GM18508 (cell line): ENCODE results near the gene WIPF1.
"Not testable (repeated sequence)": the region's sequence is repeated elsewhere in the genome, so short reads cannot be mapped to it uniquely, and the experiment has no call there.

Source experiments
- ATAC-seq: cut with Tn5 transposase; IDR thresholded peaks from one replicate; pipeline ENCODE4 v1.9.1; 2021; ENCODE audit warnings: moderate number of reproducible peaks; ENCODE audit not compliant: insufficient read depth, unreplicated experiment

The WIPF1 gene

DNA sequence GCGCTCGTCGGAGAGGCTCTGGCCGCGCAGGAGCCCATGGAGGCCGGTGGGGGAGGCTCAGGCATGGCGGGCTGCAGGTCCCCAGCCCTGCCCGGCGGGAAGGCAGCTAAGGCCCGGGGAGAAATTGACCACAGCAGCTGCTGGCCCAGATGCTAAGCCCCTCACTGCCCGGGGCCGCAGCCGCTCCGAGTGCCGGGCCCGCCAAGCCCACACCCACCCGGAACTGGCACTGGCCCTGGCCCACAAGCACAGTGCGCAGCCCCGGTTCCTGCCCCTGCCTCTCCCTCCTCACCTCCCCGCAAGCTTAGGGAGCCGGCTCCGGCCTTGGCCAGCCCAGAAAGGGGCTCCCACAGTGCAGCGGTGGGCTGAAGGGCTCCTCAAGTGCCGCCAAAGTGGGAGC is 49.0 kb downstream of the WIPF1 start:
- not testable (repeated sequence) for ATAC-seq

DNA sequence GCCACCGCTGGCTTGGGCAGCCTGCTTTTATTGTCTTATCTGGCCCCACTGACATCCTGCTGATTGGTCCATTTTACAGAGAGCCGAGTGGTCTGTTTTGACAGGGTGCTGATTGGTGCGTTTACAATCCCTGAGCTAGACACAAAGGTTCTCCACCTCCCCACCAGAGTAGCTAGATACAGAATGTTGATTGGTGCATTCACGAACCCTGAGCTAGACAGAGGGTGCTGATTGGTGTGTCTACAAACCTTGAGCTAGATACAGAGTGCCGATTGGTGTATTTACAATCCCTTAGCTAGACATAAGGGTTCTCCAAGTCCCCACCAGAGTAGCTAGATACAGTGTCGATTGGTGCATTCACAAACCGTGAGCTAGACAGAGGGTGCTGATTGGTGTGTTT is 49.6 kb downstream of the WIPF1 start:
- ATAC-seq = not testable (repeated sequence)

DNA sequence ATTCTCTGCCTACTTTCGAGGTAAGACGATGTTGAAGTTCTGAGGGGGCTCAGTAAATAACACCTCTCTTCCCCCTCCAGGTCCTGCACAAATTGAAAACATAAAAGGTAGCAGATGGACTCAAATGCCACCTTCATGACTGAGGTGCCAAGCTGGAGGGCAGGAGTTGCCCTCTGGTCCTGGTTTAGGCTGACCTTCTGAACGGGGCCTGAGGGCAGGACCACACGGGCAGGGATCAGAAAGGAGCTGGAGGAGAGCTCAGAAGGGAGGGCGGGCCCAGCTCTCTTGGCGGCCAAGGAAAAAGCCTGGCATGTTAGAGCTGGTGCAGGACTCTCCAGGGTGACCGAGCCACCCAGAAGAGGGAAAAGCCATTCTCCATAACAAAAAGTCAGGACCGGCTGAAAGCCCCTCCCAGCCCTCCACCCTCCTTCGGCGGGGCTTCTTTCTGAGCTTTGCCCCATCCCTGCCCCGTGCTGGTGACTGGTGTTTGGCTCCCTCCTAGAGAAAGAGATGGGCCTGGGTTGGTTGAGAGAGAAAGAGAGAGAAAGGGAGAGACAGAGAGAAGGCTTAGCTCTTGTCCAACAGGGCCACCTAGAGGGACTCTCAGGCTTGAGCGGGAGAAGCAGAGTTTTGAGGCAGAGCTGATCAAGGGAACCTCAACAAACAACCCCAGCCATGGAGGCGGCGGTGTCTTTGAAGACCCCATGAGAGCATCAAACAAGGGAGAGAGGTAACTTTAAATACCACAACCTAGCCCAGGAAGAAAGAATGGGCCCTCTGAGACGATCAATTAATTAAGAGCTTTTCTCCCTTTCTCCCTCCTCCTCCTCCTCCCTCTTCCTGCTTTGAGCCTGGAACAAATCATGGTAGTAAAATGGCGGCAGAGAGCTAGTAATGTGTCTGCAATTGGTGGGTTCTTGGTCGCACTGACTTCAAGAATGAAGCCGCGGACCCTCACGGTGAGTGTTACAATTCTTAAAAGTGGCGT is 50.8 kb downstream of the WIPF1 start:
- no peak for ATAC-seq

DNA sequence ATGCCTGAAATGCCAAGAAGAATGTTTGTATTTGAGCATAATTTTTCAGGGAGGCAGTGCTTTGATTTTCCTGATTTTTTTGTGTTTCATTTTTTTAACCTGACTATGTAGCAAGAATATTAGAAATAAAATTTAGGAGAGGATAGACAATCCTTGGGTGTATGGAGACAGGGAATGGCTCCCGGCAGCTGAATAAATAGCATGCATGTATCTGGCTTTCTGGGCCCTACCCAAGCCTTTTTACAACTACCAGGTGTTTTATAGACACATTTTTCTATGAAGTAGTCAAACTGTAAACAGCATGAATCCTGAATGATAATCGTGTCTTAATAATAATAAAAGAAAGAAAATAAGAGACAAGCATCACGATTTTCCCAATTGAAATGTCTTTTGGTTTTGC is 52.4 kb downstream of the WIPF1 start:
- no peak for ATAC-seq

- no peak for ATAC-seq
Observed at GRCh38 chr2:174544802-174545201, 52.8 kb downstream of the WIPF1 start.

- ATAC-seq = no peak
Observed at GRCh38 chr2:174544156-174544555, 53.4 kb downstream of the WIPF1 start.

DNA sequence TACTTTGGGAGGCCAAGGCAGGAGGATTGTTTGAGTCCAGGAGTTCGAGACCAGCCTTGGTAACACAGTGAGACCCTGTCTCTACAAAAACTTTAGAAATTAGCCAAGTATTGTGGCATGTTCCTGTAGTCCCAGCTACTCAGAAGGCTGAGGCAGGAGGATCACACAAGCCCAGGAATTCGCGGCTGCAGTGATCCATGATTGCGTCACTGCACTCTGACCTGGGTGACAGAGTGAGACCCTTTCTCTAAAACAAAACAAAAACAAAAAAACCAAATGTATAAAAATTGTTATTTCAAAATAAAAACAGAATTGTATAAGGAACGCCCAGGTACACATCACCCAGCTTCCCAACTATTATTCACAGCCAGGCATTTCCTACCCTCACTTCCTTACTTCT is 56.7 kb downstream of the WIPF1 start:
- ATAC-seq = no peak

DNA sequence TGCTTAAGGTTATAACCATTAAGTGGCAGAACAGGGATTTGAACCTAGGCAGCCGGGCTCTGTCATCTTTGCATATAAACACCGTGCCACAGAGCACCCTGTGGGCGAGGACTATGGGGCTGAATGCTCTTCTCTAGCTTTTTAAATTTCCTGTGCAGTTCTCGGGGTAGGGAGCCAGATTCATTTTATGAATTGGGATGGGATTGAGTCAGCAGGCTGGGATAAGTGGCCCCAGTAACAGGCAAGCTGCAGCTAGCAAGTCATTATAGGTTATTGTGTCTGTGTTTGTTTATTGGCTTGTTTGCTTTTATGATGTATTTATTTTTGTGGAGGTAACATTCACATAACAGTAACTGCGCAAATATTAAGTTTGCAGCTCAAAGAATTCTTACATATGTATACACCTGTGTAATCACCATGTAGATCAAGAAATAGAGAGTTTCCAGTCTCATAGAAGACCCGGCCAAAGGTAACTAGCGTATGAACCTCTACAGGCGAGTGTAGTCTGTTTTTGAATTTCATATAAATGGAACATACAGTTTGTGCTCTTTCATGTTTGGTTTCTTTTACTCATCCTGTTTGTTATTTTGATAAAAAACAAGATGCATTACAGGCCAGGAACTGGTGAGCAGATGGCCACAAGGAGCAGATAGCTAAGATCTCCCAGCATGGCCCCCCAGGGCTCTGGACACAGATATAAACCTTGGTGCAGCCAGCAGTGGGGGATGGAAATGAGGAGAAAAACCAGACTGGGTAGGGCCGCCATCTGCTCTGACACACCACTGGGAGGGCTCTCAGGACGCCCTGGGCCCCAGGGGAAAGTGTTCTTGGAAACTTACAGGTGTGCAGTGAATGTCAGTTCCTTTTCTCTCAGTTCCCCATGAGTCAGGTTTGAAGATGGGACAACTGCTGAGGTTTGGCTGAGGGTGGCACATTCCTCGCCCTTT is 61.6 kb downstream of the WIPF1 start:
- ATAC-seq = no peak

DNA sequence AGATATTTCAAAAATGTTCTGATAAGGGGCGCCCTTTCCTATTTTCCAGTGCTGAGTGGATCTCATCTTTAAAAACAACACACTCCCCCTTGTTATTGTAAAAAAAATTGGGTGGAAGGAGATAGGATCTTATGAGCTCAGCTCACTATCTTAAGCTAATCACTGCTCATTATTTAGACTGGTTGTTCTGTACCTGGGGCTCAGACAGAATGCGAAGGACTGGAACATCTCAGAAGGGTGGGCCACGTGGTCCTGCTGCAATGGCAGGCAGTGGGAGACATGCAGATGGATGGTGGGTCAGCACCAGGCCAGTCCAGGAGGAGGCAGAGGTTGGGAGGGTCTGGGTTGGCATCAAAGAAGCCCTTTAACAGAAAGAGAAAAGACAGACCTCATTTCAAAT is 62.5 kb downstream of the WIPF1 start:
- no peak for ATAC-seq

DNA sequence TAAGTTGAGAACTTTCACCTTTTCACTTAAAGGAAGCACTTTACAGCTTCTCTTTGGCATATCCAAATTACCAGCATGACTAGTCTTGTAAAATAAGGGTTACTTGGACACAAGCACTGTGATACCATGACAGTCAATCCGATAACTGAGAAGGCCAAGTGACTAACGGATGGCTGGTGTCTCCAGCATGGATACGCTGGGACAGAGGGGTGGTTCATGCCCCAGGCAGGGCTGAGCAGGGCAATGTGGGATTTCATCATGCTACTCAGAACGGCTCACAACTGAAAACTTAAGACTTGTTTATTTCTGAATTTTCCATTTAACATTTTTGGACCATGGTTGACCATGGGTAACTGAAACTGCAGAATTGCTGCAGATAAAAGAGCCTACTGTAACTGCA is 67.7 kb downstream of the WIPF1 start:
- ATAC-seq = no peak

GRCh38 chr2:174527959-174528358 is 69.6 kb downstream of the WIPF1 start:
- no peak for ATAC-seq

GRCh38 chr2:174527101-174527721 is 70.4 kb downstream of the WIPF1 start:
- no peak for ATAC-seq

DNA sequence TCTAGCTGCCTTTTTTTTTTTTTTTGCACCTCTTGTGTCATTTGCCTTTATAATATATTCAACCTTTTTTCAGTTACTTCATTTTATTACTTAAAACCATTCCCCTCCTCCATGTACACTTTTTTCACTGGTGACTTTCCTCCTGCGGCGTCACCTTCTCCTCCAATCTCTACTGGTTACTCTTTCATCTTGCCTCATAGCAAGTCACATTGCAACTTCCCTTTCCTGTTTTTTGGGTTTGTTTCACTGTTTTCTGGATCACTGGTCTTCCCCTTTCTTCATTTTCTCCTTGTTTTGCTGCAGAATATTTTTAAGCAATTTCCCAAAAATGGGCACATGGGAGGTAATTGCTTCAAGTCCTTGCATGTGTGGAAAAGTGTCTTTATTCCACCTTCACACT is 73.1 kb downstream of the WIPF1 start:
- ATAC-seq = no peak

DNA sequence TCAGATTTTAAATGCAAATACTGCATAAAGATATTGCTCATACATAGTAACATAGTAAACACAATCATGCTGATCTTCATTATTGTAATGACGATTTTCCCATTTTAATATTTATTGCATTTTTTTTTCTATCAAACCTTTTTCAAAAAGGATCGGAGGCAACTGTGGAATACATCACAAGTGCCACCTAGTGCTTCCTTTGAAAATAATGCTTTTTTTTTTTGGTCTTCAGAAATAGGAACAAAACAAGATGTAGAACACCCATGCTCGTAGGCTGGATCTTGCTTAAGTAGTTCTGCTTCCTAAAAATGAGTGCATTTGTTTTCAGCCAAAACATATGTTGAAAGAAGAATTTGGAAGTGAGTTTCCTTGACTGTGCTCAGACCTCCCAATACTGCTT is 75.1 kb downstream of the WIPF1 start:
- ATAC-seq = no peak

GRCh38 chr2:174518395-174518794 is 79.2 kb downstream of the WIPF1 start:
- ATAC-seq = no peak

DNA sequence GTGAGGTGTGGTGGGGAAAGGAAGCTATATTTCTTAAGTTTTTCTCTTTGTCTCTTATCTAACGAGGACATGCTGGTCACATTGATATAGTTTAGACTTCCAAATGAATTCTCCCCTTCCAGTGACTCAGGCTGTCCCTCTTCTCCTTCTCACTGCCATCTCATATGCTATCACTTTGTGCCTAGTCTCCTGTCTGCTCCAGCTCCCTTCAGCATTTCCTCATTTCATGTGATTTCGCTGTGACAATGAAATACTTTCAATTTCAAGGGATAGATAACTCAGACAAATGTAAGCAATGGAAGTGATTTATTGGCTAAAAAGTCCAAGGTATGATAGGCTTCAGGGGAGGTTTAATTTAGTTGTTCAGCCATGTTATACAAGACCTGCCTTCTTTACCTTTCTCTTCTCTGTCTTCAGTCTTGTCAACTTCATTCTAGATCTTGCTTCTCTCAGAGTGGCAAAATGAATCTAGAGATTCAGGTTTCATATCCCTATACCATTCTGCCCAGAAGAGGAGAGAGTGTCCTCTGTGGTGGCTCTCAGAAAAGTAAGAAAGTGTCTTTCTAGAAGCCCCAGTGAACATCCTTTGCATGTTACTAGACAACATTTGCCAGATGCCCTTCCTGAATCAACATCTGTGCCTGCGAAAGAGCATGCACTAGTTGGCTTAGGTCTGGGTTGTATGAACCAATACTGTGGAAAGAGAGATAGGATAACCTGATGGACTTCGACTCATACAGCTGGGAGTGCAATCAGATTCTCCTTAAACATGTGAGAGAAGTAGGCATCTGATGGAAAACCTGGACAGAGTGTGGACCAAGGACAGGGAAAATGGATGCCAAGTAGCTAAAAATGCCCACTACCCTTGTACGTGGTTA is 80.9 kb downstream of the WIPF1 start:
- ATAC-seq = no peak

GRCh38 chr2:174512345-174512744 is 85.3 kb downstream of the WIPF1 start:
- ATAC-seq = no peak

DNA sequence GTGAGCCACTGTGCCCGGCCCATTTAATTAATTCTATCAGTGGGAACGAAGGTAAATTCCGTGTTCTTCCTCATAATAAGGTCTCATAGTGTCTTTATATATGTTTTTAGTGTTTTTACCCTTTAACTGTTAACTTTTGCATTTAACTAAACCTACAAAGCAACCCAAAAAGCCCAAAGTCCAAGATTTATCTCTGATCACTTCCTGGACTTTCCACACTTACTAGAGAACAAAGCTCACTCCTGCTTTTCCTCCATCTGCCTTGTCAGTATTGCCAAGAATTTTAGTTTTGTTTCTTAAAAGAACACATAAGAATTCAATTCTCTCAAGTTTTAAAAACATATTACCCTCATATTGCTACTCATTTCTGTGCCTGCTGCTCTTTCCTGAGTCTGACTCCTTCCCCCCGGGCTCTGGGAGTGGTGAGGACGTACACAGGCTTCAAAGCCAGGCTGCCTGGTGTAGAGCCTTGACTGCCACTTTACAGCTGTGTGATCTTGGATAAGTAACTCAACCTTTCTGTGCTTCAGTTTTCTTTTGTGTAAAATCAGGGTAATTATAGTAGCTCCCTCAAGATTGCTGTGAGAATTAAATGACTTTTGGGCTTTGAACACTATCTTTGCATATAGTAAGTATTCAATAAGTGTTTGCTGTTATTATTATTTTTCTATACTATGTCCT is 85.9 kb downstream of the WIPF1 start:
- no peak for ATAC-seq

- ATAC-seq = no peak
Observed at GRCh38 chr2:174510583-174511189, 86.9 kb downstream of the WIPF1 start.
